GM04504 (cell line): ENCODE data around the gene LILRA6.
"Not testable (repeated sequence)": the region's sequence is repeated elsewhere in the genome, so short reads cannot be mapped to it uniquely, and the experiment has no call there.

ENCODE experiments used
- DNase-seq: peaks from one replicate; pipeline ENCODE4 v3.0.0-alpha.2; 2012; ENCODE audit warnings: low read depth

Gene LILRA6

DNA sequence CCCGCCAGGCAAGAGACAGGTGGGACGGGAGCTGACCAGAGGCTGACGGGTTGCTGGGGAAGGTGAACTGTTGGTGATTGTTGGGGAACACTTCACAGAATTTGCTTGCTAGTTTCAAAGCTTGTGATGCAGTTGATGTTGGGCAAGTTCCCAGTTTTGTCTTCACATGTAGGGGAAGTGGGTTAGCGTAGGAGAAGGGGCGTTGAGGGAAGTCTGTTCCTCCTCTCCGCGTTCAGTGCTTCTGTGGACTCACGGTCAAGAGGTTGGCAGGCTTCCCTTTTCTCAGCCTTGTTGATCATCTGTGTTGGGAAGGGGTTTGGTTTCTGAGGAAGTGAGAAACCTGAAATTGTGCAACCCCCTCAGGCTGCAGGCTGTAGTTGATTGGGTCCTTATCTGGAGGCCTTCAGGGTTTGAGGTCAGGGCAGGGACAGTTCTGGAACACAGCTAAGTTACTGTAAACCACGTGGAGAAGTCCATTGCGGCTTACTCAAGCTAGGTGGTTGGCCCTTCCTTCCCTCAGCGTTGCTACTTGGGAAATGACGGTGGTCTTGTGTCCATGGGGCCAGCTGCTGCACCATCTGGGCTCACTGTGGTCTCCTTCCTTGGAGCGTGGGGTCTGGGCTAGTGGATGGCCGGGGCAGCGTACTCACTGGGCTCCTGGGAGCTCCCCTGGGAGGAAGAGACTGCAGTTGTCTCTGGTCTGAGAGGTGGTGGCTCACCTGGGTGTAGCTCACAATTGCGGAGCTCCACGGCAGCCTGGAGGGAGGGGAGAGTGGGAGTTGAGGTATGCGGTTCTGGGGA, 34.4 kb downstream of the LILRA6 start:
- DNase-seq: no peak

DNA sequence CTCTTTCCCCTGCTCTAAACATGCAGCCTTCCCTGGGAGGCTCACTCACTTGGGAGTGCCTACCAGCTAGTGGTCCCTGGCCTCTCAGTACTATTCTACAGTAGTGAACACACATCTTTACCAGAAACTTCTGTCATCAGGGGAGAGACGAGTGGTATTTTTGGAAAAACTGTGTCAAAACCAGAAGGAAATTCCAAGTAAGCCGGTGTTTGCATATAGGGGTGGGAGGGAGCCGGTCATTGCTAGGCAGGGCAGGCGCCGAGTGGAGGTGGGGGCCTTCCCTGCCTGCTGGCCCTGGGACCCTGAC, 35.0 kb downstream of the LILRA6 start:
- no peak for DNase-seq

DNA sequence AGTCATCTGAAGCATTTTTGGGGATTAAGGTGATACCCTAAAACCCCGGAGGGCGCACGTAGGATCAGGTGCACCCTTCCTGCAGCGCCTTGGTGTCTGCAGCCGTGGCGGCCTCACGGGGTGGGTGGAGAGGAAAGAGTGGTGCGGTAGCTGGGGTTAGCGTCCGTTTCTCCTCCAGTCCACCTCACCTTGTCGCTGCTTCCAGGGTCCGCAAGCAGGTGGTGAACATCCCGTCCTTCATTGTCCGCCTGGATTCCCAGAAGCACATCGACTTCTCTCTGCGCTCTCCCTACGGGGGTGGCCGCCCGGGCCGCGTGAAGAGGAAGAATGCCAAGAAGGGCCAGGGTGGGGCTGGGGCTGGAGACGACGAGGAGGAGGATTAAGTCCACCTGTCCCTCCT, 35.4 kb downstream of the LILRA6 start:
- not testable (repeated sequence) for DNase-seq

DNA sequence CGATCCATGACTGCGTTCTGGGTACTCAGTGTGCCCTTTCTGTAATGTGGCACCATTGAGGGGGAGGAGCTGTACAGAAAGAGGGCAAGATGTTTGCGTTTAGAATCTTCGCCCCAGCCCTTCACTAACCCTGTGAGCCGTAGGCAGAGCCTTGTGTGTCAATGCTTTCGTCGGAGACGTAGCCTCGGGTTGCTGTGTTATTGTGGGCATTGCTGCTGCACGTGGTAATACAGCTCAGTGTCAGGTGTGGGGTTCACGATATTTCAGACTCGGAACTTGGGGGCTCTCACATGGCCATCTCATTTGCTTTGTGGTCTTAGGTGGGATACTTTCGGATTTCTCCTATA, 35.8 kb downstream of the LILRA6 start:
- no peak for DNase-seq

DNA sequence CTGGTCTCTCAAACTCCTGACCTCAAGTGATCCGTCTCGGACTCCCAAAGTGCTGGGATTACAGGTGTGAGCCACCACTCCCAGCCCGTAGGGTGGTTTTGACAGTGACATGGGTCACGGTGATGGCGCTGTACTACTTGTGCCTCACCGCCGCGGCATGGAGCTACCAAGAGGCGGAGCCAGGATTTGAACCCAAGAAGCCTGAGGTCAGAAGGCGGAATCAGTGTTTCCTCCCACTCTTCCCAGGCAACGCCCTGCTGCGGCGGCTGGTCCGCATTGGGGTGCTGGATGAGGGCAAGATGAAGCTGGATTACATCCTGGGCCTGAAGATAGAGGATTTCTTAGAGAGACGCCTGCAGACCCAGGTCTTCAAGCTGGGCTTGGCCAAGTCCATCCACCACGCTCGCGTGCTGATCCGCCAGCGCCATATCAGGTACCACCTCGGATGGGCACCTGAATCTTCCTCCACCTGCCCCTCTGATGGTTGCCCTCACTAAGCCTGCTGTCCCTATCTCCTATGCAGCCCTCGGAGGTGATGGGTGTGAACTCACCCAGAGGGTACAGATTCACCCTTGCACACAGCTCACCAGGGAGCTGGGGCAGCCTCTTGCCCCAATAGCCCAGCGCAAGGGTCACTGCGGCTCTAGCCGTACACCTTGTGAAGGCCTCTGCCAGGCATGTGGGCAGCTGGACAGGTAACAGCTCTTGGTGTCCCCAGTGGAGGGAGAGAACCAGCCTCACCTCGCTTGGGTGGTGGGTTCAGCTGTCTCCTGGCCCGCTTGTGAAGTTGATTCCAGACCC, 36.4 kb downstream of the LILRA6 start:
- no peak for DNase-seq

DNA sequence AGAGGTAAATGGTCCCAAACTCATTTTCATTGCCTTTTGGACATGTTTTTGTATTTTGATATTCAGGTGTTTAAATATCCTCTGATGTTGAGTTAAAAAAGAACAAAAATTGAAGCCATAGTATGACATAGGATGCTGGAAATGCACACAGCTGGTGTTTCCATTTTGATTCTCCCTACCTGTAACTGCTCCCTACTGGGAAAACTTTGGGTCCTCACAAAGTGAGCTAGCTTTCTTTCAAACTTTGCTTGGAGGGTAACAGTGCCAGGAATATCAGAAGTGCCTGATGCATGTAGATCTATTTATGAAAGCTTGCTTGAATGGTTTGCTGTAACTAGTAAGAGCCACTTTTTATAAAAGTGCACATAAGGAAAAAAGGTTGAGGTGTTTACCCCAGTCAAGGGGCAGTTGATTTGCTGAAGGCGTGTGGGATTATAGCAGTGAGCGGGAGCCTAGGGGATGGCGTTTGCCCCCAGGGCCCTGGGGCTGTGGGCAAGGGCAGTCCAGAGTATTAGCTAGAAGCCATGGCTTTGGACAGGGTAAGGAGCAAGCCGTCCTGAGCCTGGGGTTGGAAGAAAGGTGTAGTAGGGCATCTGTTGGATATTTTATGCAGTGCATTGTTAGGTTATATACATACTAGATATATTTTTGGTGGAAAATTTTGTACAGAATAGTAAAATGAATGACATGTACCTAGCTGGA, 37.7 kb downstream of the LILRA6 start:
- no peak for DNase-seq

DNA sequence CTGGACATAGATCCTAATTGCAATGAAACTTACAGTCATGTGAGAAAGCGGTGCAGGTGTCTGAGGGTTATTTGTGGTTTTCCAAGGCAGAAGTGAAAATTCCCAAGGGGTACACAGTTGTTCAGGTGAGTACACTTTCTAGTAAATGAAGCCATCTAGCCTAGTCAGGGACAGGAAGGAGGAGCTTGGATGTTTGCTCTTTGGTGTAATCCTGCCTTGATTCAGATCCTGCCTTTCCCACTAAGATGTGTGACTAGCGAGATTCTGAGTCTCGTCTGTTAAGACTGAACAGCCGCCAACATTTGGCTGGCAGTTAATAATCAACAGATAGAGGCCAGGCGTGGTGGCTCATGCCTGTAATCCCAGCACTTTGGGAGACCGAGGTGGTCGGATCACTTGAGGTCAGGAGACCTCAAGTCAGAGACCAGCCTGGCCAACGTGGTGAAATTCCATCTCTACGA, 39.4 kb downstream of the LILRA6 start:
- DNase-seq: no peak

DNA sequence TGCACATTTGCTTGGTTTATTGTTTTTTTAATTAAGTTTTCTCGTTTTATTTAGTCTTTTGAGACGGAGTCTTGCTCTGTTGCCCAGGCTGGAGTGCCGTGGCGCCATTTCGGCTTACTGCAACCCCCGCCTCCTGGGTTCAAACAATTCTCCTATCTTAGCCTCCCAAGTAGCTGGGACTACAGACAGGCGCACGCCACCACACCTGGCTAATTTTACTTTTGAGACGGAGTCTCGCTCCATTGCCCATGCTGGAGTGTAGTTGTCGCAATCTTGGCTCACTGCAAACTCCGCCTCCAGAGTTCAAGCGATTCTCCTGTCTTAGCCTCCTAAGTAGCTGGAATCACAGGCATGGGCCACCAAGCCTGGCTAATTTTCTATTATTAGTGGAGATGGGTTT, 40.6 kb downstream of the LILRA6 start:
- DNase-seq: no peak

DNA sequence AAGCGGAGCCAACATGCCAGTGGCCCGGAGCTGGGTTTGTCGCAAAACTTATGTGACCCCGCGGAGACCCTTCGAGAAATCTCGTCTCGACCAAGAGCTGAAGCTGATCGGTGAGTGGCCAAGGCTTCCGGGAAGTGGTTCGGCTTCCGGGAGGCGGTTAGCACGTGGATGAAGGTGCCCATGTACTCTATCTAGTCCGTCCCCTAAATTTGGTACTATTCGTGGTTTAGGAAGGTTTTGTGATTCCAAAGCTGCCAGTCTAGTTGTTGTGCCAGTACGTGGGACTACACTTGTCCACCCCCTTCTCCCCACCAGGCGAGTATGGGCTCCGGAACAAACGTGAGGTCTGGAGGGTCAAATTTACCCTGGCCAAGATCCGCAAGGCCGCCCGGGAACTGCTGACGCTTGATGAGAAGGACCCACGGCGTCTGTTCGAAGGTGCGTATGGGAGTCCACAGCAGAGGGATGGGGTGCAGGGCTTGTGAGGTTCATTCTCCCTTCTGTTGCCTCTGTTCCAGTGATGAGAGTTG, 41.4 kb downstream of the LILRA6 start:
- DNase-seq: no peak

DNA sequence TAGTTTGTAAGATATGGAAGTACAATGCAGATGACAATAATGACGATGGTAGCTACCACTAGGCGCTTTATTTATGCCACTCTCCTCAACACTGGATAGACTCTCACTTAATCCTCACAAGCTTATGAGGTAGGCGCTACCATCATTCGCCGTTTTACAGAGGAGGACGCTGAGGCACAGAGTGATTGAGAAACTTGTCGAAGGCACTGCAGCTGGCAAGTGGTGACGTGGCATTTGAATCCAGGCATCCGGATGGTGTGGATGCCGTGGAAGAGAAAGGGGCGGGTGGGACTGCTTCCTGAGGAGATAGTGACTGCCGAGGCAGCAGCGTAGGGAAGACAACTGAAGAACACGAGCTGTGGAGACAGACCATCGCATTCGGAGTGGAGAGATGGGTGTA, 43.2 kb downstream of the LILRA6 start:
- DNase-seq: no peak

DNA sequence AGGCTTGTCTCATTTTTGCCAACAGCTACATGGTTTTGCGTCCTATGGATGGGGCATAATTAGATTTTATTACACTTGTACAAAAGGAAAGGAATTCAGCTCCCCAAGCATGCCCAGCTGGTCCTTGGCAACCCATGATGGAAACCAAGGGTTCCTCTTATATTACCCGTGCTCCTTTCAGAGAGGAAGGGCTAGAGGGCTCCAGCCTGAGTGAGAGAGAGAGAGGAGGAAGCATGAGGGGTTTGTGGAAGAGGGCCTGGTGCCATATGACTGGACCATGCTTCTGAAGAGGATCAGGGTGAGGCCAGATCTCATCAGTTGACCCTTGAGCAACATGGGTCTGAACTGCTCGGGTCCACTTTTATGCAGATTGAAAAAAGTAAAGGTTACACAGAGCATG, 45.5 kb downstream of the LILRA6 start:
- DNase-seq: no peak

DNA sequence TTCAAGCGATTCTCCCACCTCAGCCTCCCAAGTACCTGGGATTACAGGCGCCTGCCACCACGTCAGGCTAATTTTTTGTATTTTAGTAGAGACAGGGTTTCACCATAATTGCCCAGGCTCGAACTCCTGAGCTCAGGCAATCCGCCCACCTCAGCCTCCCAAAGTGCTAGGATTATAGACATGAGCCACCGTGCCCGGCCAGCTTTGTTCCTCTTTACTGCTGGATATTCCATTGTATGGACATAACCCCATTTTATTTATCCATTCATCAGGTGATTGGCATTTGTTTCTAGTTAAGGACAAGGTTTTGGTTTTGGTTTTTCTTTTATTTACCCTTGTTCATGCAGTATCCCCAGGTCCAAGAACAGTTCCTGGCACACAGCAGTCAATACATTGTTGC, 46.1 kb downstream of the LILRA6 start:
- DNase-seq: no peak

DNA sequence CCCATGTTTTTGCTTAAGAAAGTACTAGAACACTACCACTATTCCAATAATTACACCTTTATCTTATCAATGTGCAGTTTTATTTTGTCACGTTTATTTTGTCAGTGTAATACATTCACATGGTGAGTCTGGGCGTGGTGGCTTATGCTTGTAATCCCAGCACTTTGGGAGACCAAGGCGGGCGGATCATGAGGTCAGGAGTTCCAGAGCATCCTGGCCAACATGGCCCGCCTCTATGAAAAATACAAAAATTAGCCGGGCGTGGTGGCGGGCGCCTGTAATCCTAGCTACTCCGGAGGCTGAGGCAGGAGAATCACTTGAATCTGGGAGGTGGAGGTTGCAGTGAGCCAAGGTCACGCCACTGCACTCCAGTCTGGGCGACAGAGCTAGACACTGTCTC, 48.1 kb downstream of the LILRA6 start:
- DNase-seq: not testable (repeated sequence)

DNA sequence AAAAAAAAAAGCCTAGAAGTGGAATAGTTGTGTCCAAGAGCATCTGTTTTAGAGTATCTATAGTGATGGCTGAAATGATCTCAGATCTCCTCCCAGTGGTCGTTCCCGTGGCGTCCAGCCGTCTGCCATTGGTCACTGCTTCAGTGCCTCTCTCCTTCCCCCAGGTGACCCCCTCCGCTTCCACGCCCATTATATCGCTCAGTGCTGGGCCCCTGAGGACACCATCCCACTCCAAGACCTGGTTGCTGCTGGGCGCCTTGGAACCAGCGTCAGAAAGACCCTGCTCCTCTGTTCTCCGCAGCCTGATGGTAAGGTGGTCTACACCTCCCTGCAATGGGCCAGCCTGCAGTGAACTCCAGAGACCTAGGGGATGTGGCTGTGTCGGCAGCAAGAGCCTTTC, 49.6 kb downstream of the LILRA6 start:
- DNase-seq: no peak

DNA sequence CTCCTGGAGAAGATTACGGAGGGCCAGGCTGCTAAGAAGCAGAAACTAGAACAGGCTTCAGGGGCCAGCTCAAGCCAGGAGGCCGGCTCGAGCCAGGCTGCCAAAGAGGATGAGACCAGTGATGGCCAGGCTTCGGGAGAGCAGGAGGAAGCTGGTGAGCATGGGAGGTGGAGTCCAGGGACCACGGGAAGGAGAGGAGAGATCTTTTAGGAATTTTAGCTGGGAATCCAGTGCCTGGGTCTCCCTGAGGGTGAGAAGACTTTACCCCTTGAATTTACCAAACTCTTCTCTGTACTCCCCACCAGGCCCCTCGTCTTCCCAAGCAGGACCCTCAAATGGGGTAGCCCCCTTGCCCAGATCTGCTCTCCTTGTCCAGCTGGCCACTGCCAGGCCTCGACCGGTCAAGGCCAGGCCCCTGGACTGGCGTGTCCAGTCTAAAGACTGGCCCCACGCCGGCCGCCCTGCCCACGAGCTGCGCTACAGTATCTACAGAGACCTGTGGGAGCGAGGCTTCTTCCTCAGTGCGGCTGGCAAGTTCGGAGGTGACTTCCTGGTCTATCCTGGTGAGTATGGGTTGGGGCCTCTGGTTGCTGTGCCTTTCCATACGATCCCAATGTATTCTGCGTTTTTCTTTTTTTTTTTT, 50.7 kb downstream of the LILRA6 start:
- no peak for DNase-seq

DNA sequence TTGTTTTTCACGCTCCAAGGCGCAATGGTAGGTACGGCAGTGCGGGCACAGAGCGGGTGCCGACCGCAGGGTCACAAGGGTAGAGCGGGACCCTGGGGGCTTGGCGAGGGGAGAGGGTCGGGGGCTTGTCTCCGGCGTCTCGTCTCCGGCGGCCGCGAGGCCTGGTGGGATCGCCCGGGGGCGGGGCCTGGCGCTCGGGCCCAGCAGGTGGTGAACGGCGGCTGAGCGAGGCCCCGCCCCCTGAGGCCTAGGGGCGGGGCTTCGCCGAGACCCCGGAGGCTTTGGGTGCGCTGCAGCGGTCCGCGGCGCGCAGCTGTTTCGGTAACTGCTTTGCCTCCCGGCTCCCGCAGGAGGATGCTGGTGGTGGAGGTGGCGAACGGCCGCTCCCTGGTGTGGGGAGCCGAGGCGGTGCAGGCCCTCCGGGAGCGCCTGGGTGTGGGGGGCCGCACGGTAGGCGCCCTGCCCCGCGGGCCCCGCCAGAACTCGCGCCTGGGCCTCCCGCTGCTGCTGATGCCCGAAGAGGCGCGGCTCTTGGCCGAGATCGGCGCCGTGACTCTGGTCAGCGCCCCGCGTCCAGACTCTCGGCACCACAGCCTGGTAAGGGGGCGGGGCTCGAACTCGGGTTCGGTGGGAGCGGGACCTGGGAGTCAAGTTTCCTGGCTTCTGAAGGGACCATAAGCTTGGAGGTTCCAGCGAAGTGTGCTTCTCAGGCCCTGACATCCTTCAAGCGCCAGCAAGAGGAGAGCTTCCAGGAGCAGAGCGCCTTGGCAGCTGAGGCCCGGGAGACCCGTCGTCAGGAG, 51.4 kb downstream of the LILRA6 start, which contains the start of gene TSEN34:
TSEN34 (plus strand) TSS at position 298 of the 800 bp plus-strand sequence; CDS start at position 355, 57 bp downstream.
- peak; percentile 72 for DNase-seq

DNA sequence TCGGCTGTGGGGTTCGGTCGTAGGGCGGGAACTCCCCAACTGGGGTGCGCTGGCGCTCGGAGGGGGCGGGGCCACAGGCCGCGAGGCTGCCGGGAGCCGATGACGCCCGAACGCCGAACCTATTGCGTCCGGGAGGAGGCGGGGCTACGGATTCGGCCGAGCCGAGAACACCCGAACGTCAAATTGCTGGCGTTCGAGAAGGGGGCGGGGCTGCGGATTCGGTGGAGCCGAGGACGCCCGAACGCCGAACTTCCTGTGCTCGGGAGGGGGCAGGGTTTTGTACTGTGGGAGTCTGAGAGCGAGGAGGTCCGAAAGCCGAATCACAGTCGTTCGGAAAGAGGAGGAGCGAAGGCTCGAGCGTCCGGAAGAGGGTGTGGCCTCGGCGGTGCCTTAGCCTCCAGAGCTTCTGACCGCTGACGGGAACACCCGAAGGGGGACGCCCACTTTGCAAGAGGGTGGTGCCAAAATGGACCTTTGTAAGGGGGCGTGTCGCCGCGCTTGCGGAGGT, 52.0 kb downstream of the LILRA6 start:
- peak; percentile 100 for DNase-seq

DNA sequence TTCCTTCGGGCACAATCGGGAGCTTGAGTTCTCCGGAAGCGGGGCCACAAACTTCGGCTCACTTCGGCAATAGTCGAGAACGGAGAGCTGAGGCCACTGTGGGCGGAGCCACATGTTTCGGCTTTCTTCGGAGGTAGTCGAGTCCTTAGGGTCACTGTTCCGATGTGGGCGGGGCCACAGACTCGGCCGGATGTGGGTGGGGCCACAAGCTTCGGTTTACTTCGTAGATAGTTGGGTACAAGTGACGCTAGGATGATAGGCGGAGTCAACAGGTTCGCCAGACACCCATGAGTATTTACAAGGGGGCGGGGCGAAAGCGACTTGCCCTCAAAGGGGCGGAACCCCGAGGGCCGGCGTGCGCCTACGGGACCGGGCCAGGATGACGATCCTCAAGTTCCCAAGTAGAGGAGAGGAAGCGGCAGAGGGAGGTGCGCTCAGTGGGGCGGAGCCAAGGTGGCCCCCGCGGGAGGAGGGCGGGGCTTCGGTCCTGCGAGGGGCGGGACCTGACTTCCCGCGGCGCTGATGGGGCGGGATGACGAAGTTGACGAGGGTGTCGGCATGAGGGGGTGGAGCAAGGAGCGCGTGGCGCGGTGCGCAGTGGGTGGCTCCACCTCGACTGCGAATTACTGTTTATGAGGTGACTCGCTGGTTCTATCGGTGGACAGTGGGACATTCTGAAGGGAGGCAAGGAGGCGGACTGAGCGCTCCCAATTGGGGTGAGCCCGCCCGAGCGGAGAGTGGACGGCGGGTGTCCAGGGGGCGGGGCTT, 52.7 kb downstream of the LILRA6 start:
- DNase-seq: peak; percentile 100

DNA sequence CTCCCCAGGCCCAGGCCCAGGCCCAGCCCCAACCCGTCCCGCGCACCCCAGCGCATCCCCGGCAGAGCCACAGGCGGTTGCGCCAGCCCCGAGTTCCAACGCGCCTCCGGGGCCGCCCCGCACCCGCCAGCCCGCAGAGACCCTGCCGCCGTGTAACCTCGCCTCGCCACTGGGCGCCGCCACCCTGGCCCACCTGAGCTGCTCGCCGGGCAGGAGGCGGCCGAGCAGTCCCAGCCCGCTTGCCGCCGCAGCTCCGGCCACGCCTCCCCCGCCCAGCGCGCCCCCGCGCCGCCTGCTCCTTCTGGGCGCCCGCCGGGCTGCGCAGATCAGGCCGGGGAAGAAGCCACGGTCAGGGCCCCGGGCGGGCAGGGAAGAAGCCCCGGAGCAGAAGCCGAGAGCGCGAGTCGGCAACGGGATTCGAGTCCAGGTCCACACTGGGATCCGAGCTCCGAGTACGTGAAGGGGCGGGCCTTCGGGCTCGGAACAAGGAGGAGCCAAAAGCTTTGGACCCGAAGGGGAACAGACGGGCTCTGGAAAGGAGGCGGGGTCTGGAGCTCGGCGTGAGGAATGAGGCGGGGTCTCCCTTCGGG, 53.4 kb downstream of the LILRA6 start, which contains the start of gene MBOAT7:
MBOAT7 (minus strand) TSS at position 436 of the 590 bp plus-strand sequence. CDS start 1,072 bp downstream, outside the sequence.
- DNase-seq: no peak
